ENCODE results near the gene CDON. TPM values are rescaled to one million over a fixed set of nuclear protein-coding genes. Genes with fewer than 3 reads are reported as not detected.

CDON gene
- total RNA-seq, 1 donor from 2014 or later = 0.24 TPM

GRCh38 chr11:125931116-125931515 lies 131.6 kb downstream of the CDON start:
- POLR2A ChIA-PET = no interaction called here
- Mint-ChIP-seq H3K9me3 (no peaks in the 10 kb centered on the region), H3K27me3 (peaks cover 22% of the 10 kb centered on the region), H3K4me3 (no peak overlapping the region), H3K4me1 (no peaks in the 10 kb centered on the region), H3K27ac (no peak overlapping the region), H3K36me3 (ENCODE audit: low read depth) (no peaks in the 10 kb centered on the region)
- no peak for ATAC-seq (ENCODE audit: low read depth)
- intact Hi-C loops (cut with micrococcal nuclease) = no loop called here
- CTCF ChIA-PET = no interaction called here
- DNase-seq = no peak
- TF ChIP-seq, protein P1, sequence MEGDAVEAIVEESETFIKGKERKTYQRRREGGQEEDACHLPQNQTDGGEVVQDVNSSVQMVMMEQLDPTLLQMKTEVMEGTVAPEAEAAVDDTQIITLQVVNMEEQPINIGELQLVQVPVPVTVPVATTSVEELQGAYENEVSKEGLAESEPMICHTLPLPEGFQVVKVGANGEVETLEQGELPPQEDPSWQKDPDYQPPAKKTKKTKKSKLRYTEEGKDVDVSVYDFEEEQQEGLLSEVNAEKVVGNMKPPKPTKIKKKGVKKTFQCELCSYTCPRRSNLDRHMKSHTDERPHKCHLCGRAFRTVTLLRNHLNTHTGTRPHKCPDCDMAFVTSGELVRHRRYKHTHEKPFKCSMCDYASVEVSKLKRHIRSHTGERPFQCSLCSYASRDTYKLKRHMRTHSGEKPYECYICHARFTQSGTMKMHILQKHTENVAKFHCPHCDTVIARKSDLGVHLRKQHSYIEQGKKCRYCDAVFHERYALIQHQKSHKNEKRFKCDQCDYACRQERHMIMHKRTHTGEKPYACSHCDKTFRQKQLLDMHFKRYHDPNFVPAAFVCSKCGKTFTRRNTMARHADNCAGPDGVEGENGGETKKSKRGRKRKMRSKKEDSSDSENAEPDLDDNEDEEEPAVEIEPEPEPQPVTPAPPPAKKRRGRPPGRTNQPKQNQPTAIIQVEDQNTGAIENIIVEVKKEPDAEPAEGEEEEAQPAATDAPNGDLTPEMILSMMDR (IDR thresholded peaks at IDR 0.05) = no peak

DNA sequence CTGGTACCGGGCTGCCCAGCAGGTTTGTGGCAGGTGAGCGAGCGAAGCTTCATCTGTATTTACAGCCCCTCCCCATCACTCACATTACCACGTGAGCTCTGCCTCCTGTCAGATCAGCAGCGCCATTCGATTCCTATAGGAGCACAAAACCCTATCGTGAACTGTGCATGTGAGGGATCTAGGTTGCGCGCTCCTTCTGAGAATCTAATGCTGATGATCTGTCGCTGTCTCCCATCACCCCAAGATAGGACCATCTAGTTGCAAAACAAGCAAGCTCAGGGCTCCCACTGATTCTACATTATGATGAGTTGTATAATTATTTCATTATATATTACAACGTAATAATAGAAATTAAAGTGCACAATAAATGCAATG lies 132.6 kb downstream of the CDON start:
- ChIA-PET CTCF (no interaction called here), POLR2A (no interaction called here)
- TF ChIP-seq, protein P1 (IDR thresholded peaks at IDR 0.05) = no peak
- Mint-ChIP-seq H3K27me3 (peaks cover 24% of the 10 kb centered on the region), H3K9me3 (no peaks in the 10 kb centered on the region), H3K4me3 (no peak overlapping the region), H3K27ac (no peak overlapping the region), H3K36me3 (ENCODE audit: low read depth) (no peaks in the 10 kb centered on the region), H3K4me1 (no peaks in the 10 kb centered on the region)
- DNase-seq (no peak), ATAC-seq (ENCODE audit: low read depth) (no peak)
- intact Hi-C loops (cut with micrococcal nuclease) = no loop called here

DNA sequence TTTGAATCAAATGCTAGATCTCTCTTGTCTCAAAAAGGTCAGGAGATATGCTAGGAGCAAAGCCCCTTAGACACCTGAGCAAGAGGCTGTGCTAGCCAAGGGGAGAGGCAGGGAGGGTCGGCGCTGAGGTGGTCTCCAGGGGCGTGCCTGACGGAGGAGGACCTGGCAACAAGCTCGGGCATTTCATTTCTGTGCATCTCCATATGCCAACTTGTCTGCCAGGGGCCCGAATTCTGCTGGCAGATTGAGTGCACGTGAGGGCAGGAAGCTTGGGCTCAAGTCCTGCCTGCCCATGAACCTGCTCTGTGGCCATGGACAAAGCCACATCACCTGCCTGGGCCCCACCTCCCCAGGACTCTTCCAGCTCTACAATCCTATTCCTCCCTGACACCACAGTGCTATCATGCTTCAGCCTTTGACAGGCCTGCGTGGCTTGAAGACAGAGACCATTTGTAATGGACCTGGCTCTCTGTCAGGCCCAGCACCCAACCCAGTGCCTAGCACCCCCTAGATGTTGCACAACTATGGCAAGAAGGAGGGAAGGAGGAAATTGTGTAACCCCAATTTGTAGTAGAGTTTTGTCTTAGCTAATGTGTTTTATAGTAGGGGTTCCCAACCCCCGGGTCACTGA lies 133.1 kb downstream of the CDON start:
- Mint-ChIP-seq H3K36me3 (ENCODE audit: low read depth) (no peaks in the 10 kb centered on the region), H3K9me3 (no peaks in the 10 kb centered on the region), H3K4me1 (no peaks in the 10 kb centered on the region), H3K4me3 (no peak overlapping the region), H3K27ac (no peak overlapping the region), H3K27me3 (peaks cover 24% of the 10 kb centered on the region)
- no peak for DNase-seq
- no peak for ATAC-seq (ENCODE audit: low read depth)
- intact Hi-C loops (cut with micrococcal nuclease) = loop anchor here (10.0 kb wide), 1 partner anchor 1415 kb away; no protein-coding TSS in a partner anchor
- TF ChIP-seq, protein P1 (IDR thresholded peaks at IDR 0.05) = no peak
- ChIA-PET POLR2A (no interaction called here), CTCF (no interaction called here)

GRCh38 chr11:125926682-125927081 lies 136.0 kb downstream of the CDON start:
- peaks cover 24% of the 10 kb centered on the region for H3K27me3 Mint-ChIP-seq
- no peaks in the 10 kb centered on the region for H3K36me3 Mint-ChIP-seq (ENCODE audit: low read depth)
- intact Hi-C loops (cut with micrococcal nuclease) = loop anchor here (10.0 kb wide), 1 partner anchor 1418 kb away; no protein-coding TSS in a partner anchor
- TF ChIP-seq, protein P1 (IDR thresholded peaks at IDR 0.05) = no peak
- no peak for DNase-seq
- no peak overlapping the region for H3K4me3 Mint-ChIP-seq
- ATAC-seq (ENCODE audit: low read depth) = no peak
- ChIA-PET POLR2A (no interaction called here), CTCF (no interaction called here)
- H3K4me1 Mint-ChIP-seq = no peaks in the 10 kb centered on the region
- H3K27ac Mint-ChIP-seq = no peak overlapping the region
- H3K9me3 Mint-ChIP-seq = no peaks in the 10 kb centered on the region

DNA sequence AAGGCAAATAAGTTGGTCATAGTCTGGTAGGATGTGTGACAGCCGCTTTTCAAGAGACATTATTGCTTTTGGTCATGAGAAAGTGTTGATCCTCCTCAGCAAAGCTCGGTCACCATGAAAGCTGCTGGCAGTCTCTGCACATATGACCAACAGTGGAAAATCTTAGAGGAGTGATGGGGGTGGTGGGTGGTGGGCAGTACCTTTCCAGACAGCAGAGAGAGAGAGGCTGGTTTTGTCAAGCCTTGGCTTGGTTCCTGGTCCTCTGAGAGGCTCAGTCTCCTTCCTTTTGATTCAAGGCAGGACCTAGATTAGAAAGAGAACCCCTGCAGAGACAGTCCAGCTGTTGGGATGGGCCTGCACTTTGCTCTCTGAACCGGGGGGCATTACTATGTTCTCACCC lies 136.9 kb downstream of the CDON start:
- no peak overlapping the region for H3K4me3 Mint-ChIP-seq
- H3K9me3 Mint-ChIP-seq = no peaks in the 10 kb centered on the region
- no peak overlapping the region for H3K27ac Mint-ChIP-seq

More for the DNA sequence above, 136.9 kb downstream of the CDON start:
- DNase-seq (no peak), ATAC-seq (ENCODE audit: low read depth) (no peak)
- CTCF ChIA-PET = interaction anchor here (1.1 kb wide), 1 partner anchor 17 kb away, joined by 4 read pairs; no protein-coding TSS in a partner anchor
- POLR2A ChIA-PET = no interaction called here
- TF ChIP-seq, protein P1 (IDR thresholded peaks at IDR 0.05) = no peak
- H3K4me1 Mint-ChIP-seq = no peaks in the 10 kb centered on the region
- intact Hi-C loops (cut with micrococcal nuclease) = loop anchor here (10.0 kb wide), 1 partner anchor 1419 kb away; no protein-coding TSS in a partner anchor
- H3K27me3 Mint-ChIP-seq = peaks cover 19% of the 10 kb centered on the region
- no peaks in the 10 kb centered on the region for H3K36me3 Mint-ChIP-seq (ENCODE audit: low read depth)
